Sigmoid colon (tissue), 3 donors: ENCODE data around the gene USP33.

Experiments used
- POLR2A ChIP-seq, 2 donors: fragments of 450-650 bp; IDR thresholded peaks; one replicate each; pipeline ENCODE4 v1.6.1; 2016; ENCODE audit warnings: antibody characterized with exemption in 2 of 2, mild to moderate bottlenecking in 2 of 2, moderate library complexity in 2 of 2
- TF ChIP-seq, protein P1 (sequence below), 4 experiments: fragments of 450-650 bp in 3 of 4; fragments of 200-600 bp in 1 of 4; IDR thresholded peaks; one replicate each; pipeline ENCODE4 v1.5.1; 2016 to 2019; ENCODE audit warnings: antibody characterized with exemption in 4 of 4, mild to moderate bottlenecking in 3 of 4, moderate library complexity in 2 of 4

GRCh38 chr1:77655431-77655974, 104.1 kb downstream of the USP33 start:
- TF ChIP-seq, protein P1, sequence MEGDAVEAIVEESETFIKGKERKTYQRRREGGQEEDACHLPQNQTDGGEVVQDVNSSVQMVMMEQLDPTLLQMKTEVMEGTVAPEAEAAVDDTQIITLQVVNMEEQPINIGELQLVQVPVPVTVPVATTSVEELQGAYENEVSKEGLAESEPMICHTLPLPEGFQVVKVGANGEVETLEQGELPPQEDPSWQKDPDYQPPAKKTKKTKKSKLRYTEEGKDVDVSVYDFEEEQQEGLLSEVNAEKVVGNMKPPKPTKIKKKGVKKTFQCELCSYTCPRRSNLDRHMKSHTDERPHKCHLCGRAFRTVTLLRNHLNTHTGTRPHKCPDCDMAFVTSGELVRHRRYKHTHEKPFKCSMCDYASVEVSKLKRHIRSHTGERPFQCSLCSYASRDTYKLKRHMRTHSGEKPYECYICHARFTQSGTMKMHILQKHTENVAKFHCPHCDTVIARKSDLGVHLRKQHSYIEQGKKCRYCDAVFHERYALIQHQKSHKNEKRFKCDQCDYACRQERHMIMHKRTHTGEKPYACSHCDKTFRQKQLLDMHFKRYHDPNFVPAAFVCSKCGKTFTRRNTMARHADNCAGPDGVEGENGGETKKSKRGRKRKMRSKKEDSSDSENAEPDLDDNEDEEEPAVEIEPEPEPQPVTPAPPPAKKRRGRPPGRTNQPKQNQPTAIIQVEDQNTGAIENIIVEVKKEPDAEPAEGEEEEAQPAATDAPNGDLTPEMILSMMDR (IDR thresholded peaks at IDR 0.05): no peak
- TF ChIP-seq POLR2A (IDR thresholded peaks at IDR 0.05): no peak
